GM13977 (cell line): ENCODE measurements around the gene RXRA.
A peak's percentile ranks its signal among the peaks of the same experiment; 100 is the strongest.

Experiments used
- DNase-seq: peaks from one replicate; pipeline ENCODE4 v3.0.0; 2012; ENCODE audit warnings: low spot score
- CTCF ChIP-seq: IDR thresholded peaks from 2 replicates; pipeline ENCODE4 v1.5.1; 2012; ENCODE audit warnings: mild to moderate bottlenecking, control low read depth; ENCODE audit not compliant: insufficient read depth; ENCODE audit errors: extremely low read depth, missing control alignments
- in situ Hi-C: fragments of 300-500 bp; cut with MboI; formaldehyde crosslinking; loops from one replicate; pipeline ENCODE4 v1.12.0; 2022; ENCODE audit warnings: low sequenced_read_pairs, low pct_unique_long_range_greater_than_20kb, mixed read lengths, inconsistent platforms; ENCODE audit not compliant: unreplicated experiment

The RXRA gene

GRCh38 chr9:134385915-134386314 lies 59.7 kb downstream of the RXRA start:
- no peak for TF ChIP-seq CTCF
- no peak for DNase-seq
- in situ Hi-C loops: no loop called here

GRCh38 chr9:134386951-134387831 lies 60.9 kb downstream of the RXRA start:
- no peak for DNase-seq
- in situ Hi-C loops: no loop called here
- TF ChIP-seq CTCF: no peak

DNA sequence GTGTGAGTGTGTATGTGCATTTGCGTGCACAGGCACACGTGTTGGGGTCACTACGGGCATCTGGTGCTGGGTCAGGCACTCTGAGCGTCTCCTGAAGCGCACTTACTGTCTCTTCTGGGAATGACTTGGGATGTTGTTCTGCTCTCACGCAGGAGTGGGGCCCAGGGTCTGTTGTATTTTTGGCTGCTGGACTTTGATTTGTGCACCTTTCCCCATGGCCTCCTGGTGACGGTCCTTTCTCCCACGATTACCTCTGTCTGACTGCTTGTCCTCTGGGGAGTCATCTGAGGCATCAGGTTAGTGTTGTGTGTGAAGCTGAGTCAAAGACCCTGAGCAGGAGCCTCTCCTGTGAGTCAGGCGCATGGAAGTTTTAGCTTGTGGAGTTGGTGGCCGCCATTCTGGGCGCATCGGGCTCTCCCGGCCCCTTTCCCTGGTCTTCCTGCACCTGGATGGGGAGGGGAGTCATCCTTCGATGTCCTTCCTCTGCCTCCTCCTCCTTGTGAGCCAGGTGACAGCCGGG lies 62.1 kb downstream of the RXRA start:
- in situ Hi-C loops: no loop called here
- DNase-seq: no peak
- no peak for TF ChIP-seq CTCF

GRCh38 chr9:134388976-134389375 lies 62.7 kb downstream of the RXRA start:
- in situ Hi-C loops: no loop called here
- TF ChIP-seq CTCF: no peak

GRCh38 chr9:134389642-134390041 lies 63.4 kb downstream of the RXRA start:
- no peak for DNase-seq
- in situ Hi-C loops: no loop called here

More at GRCh38 chr9:134388976-134389375, 62.7 kb downstream of the RXRA start:
- DNase-seq: no peak

DNA sequence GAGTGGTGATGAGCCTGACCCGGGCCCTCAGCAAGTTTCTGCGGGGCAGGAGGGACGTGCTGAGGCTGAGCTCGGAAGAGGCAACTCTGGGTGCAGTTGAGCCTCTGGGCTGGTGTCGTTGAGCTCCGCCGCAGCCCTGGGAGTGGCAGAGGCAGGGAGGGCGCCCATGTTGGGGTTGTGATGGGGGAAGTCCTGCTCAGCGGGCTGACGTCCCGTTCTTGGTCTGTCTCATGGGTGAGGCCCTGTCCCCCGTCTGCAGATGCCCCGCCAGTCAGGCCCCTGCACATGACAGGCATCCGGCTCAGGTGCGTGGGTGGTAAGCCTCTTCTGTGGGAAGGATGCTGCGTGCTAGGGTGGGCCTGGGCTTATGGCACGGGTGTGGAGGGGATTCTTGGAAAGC lies 64.3 kb downstream of the RXRA start:
- TF ChIP-seq CTCF: no peak
- DNase-seq: peak; percentile 84

More at GRCh38 chr9:134389642-134390041, 63.4 kb downstream of the RXRA start:
- no peak for TF ChIP-seq CTCF

More for the DNA sequence above, 64.3 kb downstream of the RXRA start:
- in situ Hi-C loops: no loop called here
